GM15510 (cell line): ENCODE measurements around the gene ACSM5.
"Not testable (repeated sequence)": the region's sequence is repeated elsewhere in the genome, so short reads cannot be mapped to it uniquely, and the experiment has no call there.

ENCODE experiments used
- POLR2A ChIP-seq: IDR thresholded peaks from 3 replicates; pipeline ENCODE4 v1.6.1; 2011; ENCODE audit warnings: borderline replicate concordance; ENCODE audit not compliant: insufficient read length; ENCODE audit errors: extremely low read depth

ACSM5 gene

DNA sequence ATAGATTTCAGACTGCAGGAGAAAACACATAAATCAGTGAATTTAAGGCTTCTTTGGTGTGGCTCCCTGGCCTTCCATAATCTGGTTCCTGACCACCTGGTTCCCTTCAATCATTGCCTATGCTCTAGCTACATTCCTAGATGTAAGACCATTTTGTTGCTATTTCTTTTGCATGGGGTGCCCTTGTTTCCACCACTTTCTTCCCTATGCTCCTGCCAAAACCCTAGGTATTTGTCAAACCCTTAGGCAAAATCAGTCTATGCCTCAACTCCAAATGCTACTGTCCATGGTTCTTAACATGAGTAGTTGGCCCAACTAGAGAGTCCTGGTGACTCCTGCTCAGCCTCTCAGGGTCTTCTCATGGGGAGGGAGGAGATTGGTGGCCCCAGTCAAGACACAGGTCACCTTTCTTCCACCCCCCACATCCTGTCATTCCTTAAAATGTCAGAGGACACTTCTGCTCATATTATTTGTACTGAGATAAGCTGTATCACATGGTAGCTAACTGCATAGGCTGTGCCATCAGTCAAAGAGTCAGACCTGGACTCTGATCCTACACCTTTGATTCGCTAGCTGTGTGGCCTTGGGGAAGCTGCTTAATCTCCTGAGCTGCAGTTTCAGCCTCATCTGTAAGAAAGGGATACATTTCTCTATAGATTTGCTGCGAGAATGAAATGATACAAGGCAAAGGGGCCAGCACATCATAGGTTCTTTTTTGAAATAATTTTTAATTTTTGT, 15.0 kb downstream of the ACSM5 start:
- no peak for TF ChIP-seq POLR2A

DNA sequence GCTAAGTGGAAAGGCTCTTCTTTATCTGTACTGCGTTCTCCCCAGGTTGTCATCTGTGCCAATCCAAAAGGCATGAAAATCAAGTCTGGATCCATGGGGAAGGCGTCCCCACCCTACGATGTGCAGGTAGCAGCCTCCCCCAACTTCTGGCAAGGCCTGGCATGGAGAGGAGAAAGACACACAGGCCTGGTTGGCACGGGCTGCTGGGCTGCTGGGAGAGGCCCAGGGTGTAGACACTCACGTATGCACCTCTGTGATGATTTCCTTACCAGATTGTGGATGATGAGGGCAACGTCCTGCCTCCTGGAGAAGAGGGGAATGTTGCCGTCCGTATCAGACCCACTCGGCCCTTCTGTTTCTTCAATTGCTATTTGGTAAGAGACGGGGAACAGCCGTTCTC, 21.6 kb downstream of the ACSM5 start:
- no peak for TF ChIP-seq POLR2A

DNA sequence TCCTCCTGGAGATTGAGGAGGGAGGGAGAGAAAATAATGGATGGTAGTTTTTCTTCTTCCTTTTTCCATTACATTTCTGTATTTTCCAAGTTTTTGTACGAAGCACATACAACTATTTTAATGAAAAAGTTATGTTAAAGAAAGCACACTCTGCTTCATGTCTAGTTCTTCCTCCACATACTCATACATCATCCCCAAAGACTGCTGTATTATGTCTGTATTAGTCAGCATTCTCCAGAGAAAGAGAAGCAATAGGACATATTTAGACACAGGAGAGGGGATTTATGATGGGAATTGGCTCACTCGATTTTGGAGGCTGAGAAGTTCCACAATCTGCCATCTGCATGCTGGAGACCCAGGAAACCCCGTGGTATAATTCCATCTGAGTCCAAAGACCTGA, 31.9 kb downstream of the ACSM5 start:
- no peak for TF ChIP-seq POLR2A

DNA sequence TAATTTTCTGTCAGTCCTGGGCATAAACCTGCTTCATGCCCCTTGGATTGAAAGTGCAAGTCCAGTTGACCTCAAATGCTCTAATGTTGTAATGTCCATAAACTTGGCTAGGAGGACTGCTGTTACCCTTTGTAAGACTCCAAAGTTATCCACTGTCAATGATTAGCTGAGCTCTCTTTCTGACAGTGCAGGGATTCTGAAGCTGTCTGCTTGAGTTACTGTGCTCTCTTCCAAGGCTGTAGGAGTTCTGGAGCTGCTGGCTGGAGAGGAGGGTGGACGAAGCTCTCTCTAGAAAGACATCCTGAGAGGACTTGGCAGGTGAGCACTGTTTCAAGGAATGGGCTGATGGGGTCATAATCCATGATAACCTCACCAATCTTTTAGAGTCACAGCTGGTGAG, 42.0 kb downstream of the ACSM5 start, which contains the start of gene ACSM2A:
Gene ACSM2A, plus strand, starts transcription at position 158 of the 400 bp plus-strand sequence. CDS start 8,594 bp downstream, outside the sequence.
- not testable (repeated sequence) for TF ChIP-seq POLR2A

DNA sequence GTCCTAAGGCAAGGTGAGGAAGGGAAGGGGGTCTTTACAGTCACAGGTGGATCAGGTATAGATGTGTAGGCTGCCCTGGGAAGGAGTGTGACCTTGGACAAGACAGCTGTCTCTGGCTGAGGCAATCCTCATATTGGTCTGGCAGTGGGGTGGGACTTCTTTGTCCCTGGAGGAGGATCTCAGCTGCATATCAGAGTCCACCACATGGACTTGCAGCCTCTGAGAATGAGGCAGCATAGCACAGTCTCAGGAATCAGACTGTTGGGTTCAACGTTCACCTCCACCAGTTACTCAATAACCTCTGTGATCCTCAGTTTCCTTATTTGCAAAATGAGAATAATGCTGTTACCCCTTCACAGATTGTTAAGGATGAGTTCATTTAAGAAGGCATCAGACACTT, 75.4 kb downstream of the ACSM5 start:
- TF ChIP-seq POLR2A = no peak

DNA sequence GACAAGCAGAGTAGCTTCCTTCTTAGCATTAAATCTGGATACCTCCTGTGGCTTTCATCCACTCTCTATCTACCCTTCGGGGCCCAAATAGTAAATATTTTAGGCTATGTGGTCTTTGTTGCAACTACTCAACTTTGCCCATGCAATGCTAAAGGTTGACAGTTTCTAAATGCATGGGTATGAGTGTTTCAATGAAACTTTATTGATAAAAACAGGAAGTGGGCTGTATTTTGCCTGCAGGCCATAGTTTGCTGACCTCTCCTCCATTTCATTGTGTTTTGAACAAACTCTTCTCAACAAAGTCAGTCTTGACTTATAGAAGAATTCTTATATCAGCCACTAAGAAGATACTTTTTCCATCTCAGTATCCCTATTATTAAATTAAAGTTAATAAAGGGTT, 76.1 kb downstream of the ACSM5 start:
- TF ChIP-seq POLR2A = no peak
